ENCODE data around the gene LRIG1. TPM values are rescaled to one million over a fixed set of nuclear protein-coding genes. Genes with fewer than 3 reads are reported as not detected.
A peak's percentile ranks its signal among the peaks of the same experiment; 100 is the strongest.

The LRIG1 gene
- total RNA-seq, 4 donors from 2014 or later, result 95.3 to 136 (median 131) TPM

DNA sequence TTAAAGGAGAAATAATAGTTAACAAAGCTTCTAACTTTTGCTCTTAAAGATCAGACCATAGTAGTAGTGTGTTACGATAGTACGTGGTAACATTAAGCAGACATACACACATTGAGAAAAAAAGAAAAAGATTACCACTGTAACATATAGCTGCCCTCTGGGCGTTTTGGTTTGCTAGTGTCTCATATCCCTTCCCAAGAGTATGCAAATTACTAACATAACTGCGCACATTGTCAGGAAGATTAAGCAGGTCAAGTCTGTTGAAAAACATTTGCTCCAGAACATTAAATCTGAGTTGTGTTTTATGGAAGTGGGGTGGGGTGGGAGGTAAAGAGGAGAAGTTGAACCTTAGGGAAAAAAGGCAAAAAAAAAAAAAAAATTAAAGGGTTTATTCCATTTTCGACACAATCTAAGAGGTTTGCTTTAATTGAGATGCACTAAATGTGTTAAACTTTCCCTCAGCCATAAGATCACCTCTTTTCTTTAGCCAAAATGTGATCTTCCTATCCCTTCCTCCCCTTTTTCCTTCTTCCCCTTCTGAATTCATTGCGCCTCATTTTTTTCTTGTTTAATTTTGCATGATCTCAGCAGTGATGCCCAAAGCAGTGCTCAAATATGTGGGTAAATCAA is 1.5 kb upstream of the LRIG1 start:
- no peaks in the 10 kb centered on the region for H3K27me3 ChIP-seq
- intact Hi-C loops (cut with DNase I), result loop anchor here (2.0 to 10.0 kb wide), 3 partner anchors 226 to 315 kb away; no protein-coding TSS in a partner anchor
- H3K36me3 ChIP-seq, result no peaks in the 10 kb centered on the region
- H3K9me3 ChIP-seq, result no peaks in the 10 kb centered on the region
- H3K27ac ChIP-seq (replicated peaks in 1 of 4), result no peak overlapping the region
- H3K4me1 ChIP-seq, result peaks cover 15 to 42% (median 38%) of the 10 kb centered on the region in 4 donors
- TF ChIP-seq EP300 (IDR thresholded peaks at IDR 0.05) (no peak), POLR2A (IDR thresholded peaks at IDR 0.05; ENCODE audit: low read depth) (no peak), CTCF (IDR thresholded peaks at IDR 0.05) (no peak), POLR2AphosphoS5 (IDR thresholded peaks at IDR 0.05) (no peak)
- no peak overlapping the region for H3K4me3 ChIP-seq
- no peak for DNase-seq (ENCODE audit: extremely low spot score)
- WGBS, result 75% methylated on average over 6 of the region's 6 CpGs

DNA sequence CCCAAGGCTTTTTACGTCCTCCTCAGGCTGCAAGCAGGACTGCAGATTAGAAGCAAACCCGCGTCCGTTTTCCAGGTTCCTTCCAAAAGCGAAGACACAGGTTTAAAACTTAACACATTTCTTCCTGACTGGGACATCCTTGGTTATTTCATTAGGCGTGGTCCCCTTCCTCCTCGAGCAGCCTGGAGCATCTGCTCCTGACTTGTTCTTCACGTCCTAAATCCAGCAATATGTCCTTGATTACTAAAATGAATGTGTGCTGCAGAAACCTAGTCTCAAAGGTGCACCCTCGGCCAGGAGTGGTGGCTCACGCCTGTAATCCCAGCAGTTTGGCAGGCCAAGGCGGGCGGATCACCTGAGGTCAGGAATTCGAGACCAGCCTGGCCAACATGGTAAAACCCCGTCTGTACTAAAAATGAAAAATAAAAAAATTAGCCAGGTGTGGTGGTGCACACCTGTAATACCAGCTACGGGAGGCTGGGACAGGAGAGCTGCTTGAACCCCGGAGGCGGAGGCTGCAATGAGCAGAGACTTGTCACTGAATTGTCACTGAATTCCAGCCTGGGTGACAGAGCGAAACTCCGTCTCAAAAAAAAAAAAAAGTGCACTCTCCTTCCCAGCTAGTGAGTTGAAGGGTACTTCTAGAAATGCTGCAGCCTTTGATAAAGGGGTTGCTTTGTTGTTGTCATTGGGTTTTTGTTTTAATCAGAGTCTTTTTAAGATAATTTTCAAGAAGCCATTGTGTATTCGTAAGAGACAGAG is 842 bp upstream of the LRIG1 start:
- H3K4me1 ChIP-seq, result peaks cover 20 to 49% (median 45%) of the 10 kb centered on the region in 4 donors
- no peaks in the 10 kb centered on the region for H3K36me3 ChIP-seq
- DNase-seq (ENCODE audit: extremely low spot score), result no peak
- H3K4me3 ChIP-seq, result peak overlapping the region; percentile 89 to 100 (median 91)
- intact Hi-C loops (cut with DNase I), result loop anchor here (2.0 to 10.0 kb wide), 4 partner anchors 95 to 316 kb away; no protein-coding TSS in a partner anchor
- TF ChIP-seq EP300 (IDR thresholded peaks at IDR 0.05) (no peak), CTCF (IDR thresholded peaks at IDR 0.05) (no peak), POLR2AphosphoS5 (IDR thresholded peaks at IDR 0.05) (no peak), POLR2A (IDR thresholded peaks at IDR 0.05; ENCODE audit: low read depth) (no peak)
- no peaks in the 10 kb centered on the region for H3K27me3 ChIP-seq
- WGBS, result 35% methylated on average over 20 of the region's 20 CpGs
- no peaks in the 10 kb centered on the region for H3K9me3 ChIP-seq
- peak overlapping the region; percentile 64 to 99 (median 70) for H3K27ac ChIP-seq (replicated peaks in 1 of 4)

- intact Hi-C loops (cut with DNase I), result loop anchor here (2.0 to 10.0 kb wide), 3 partner anchors 93 to 317 kb away; no protein-coding TSS in a partner anchor
- no peak for DNase-seq (ENCODE audit: extremely low spot score)
- H3K9me3 ChIP-seq, result no peaks in the 10 kb centered on the region
- TF ChIP-seq POLR2A (IDR thresholded peaks at IDR 0.05; ENCODE audit: low read depth) (no peak), CTCF (IDR thresholded peaks at IDR 0.05) (no peak), POLR2AphosphoS5 (IDR thresholded peaks at IDR 0.05) (no peak), EP300 (IDR thresholded peaks at IDR 0.05) (no peak)
- peak overlapping the region; percentile 96 to 99 (median 97) for H3K27ac ChIP-seq (replicated peaks in 1 of 4)
- peaks cover 35 to 55% (median 51%) of the 10 kb centered on the region in 4 donors for H3K4me1 ChIP-seq
- 0% methylated on average over 24 of the region's 80 CpGs for WGBS
- H3K27me3 ChIP-seq, result no peaks in the 10 kb centered on the region
- H3K4me3 ChIP-seq, result peak overlapping the region; percentile 89 to 100 (median 91)
- no peaks in the 10 kb centered on the region for H3K36me3 ChIP-seq
Observed at GRCh38 chr3:66499881-66500575, 794 bp downstream of the LRIG1 start.

- H3K36me3 ChIP-seq, result no peaks in the 10 kb centered on the region
- peak overlapping the region; percentile 96 to 99 (median 97) for H3K27ac ChIP-seq (replicated peaks in 1 of 4)
- WGBS, result 26% methylated on average over 12 of the region's 14 CpGs
- peaks cover 46 to 61% (median 59%) of the 10 kb centered on the region in 4 donors for H3K4me1 ChIP-seq
- no peaks in the 10 kb centered on the region for H3K9me3 ChIP-seq
- DNase-seq (ENCODE audit: extremely low spot score), result no peak
- TF ChIP-seq EP300 (IDR thresholded peaks at IDR 0.05), result no peak
- TF ChIP-seq POLR2AphosphoS5 (IDR thresholded peaks at IDR 0.05), result peak; percentile 64 to 74
- H3K27me3 ChIP-seq, result no peaks in the 10 kb centered on the region
- peak overlapping the region; percentile 89 to 100 (median 91) for H3K4me3 ChIP-seq
- intact Hi-C loops (cut with DNase I), result no loop called here
Observed at GRCh38 chr3:66498687-66499621, 1.9 kb downstream of the LRIG1 start.
